ENCODE results near the gene SIRT6. TPM values are rescaled to one million over a fixed set of nuclear protein-coding genes. Genes with fewer than 3 reads are reported as not detected.

SIRT6 gene
- polyA plus RNA-seq, 3 donors: 0.57 to 50.3 (median 1.2) TPM

- peaks cover 21% of the 10 kb centered on the region for H3K79me2 ChIP-seq (ENCODE audit: insufficient read depth, low read length)
- Mint-ChIP-seq H3K27ac (peak overlapping the region in 6 of 7 donors; percentile 43 to 77 (median 52)), H3K36me3 (peaks cover 26 to 47% of the 10 kb centered on the region in 2 donors), H3K9me3 (peaks cover 0 to 2% (median 0%) of the 10 kb centered on the region in 7 donors), H3K27me3 (ENCODE audit: low read depth in 3 of 3) (peaks cover 0 to 4% (median 3%) of the 10 kb centered on the region in 3 donors), H3K4me1 (peaks cover 33% of the 10 kb centered on the region), H3K4me3 (peak overlapping the region in 1 of 2 donors; percentile 51)
- H3K36me3 ChIP-seq (replicated peaks in 1 of 2; ENCODE audit: control insufficient read depth in 1 of 2, insufficient read depth in 2 of 2, low read length in 2 of 2): peaks cover 24 to 41% of the 10 kb centered on the region in 2 donors
- DNase-seq: no peak
- TF ChIP-seq, protein P1, sequence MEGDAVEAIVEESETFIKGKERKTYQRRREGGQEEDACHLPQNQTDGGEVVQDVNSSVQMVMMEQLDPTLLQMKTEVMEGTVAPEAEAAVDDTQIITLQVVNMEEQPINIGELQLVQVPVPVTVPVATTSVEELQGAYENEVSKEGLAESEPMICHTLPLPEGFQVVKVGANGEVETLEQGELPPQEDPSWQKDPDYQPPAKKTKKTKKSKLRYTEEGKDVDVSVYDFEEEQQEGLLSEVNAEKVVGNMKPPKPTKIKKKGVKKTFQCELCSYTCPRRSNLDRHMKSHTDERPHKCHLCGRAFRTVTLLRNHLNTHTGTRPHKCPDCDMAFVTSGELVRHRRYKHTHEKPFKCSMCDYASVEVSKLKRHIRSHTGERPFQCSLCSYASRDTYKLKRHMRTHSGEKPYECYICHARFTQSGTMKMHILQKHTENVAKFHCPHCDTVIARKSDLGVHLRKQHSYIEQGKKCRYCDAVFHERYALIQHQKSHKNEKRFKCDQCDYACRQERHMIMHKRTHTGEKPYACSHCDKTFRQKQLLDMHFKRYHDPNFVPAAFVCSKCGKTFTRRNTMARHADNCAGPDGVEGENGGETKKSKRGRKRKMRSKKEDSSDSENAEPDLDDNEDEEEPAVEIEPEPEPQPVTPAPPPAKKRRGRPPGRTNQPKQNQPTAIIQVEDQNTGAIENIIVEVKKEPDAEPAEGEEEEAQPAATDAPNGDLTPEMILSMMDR (IDR thresholded peaks at IDR 0.05): no peak
- H2AFZ ChIP-seq (ENCODE audit: insufficient read depth, low read depth, low read length, poor library complexity, severe bottlenecking): no peak overlapping the region
- H4K20me1 ChIP-seq (ENCODE audit: insufficient read depth, low read length): peaks cover 13% of the 10 kb centered on the region
- intact Hi-C loops (cut with micrococcal nuclease): no loop called here
- peak overlapping the region in 1 of 2 donors; percentile 58 for H3K27ac ChIP-seq (ENCODE audit: low read depth in 1 of 2, low read length in 2 of 2)
- no peaks in the 10 kb centered on the region for H3K9me3 ChIP-seq (replicated peaks in 1 of 2; ENCODE audit: control insufficient read depth in 1 of 2, insufficient read depth in 1 of 2, low read length in 2 of 2)
- peaks cover 28 to 42% of the 10 kb centered on the region in 2 donors for H3K4me1 ChIP-seq (ENCODE audit: control insufficient read depth in 1 of 2, insufficient read depth in 2 of 2, low read length in 2 of 2)
- WGBS (ENCODE audit: insufficient coverage): 50% methylated on average over 2 of the region's 2 CpGs
- no peaks in the 10 kb centered on the region for H3K27me3 ChIP-seq (ENCODE audit: control insufficient read depth in 2 of 2, insufficient read depth in 2 of 2, low read length in 2 of 2)
- H3K4me3 ChIP-seq (replicated peaks in 1 of 3; ENCODE audit: low read depth in 2 of 3, low read length in 3 of 3): peak overlapping the region in 1 of 3 experiments; percentile 94
- peak overlapping the region; percentile 17 for H3K4me2 ChIP-seq (replicated peaks; ENCODE audit: extremely low read depth, low read length, poor library complexity, severe bottlenecking)
- H3K9ac ChIP-seq (ENCODE audit: insufficient read depth, low read length, poor library complexity, severe bottlenecking): no peak overlapping the region
These were observed 1.3 kb downstream of the SIRT6 start for GRCh38 chr19:4181053-4181508.

DNA sequence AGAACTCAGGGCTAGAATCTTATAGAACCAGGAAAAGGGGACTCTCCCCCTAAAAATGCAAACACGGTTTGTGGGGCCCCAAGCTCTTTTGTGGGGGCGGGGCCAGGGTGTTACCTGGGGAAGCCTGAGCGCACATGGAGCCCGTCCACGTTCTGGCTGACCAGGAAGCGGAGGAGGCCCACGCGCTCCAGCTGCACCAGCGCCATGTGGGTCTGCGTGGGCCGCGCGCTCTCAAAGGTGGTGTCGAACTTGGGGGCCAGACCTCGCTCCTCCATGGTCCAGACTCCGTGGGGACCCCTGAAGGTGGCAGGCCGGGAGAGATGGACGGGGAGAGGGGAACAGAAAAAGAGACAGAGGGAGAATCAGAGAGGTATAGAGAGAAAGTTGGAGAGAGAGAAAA lies 3.4 kb downstream of the SIRT6 start:
- H3K4me3 ChIP-seq (replicated peaks in 1 of 3; ENCODE audit: low read depth in 2 of 3, low read length in 3 of 3): no peak overlapping the region
- H3K4me1 Mint-ChIP-seq: peaks cover 30% of the 10 kb centered on the region
- no peak overlapping the region for H3K27ac ChIP-seq (ENCODE audit: low read depth in 1 of 2, low read length in 2 of 2)
- TF ChIP-seq, protein P1 (IDR thresholded peaks at IDR 0.05): no peak
- H3K27me3 Mint-ChIP-seq (ENCODE audit: low read depth in 3 of 3): peaks cover 0 to 3% (median 1%) of the 10 kb centered on the region in 3 donors
- peak overlapping the region in 2 of 7 donors; percentile 46 to 47 for H3K27ac Mint-ChIP-seq
- peaks cover 27 to 36% of the 10 kb centered on the region in 2 donors for H3K4me1 ChIP-seq (ENCODE audit: control insufficient read depth in 1 of 2, insufficient read depth in 2 of 2, low read length in 2 of 2)
- H2AFZ ChIP-seq (ENCODE audit: insufficient read depth, low read depth, low read length, poor library complexity, severe bottlenecking): no peak overlapping the region
- H3K36me3 Mint-ChIP-seq: peaks cover 33 to 58% of the 10 kb centered on the region in 2 donors
- H4K20me1 ChIP-seq (ENCODE audit: insufficient read depth, low read length): peaks cover 23% of the 10 kb centered on the region
- DNase-seq: no peak
- peaks cover 0 to 2% (median 0%) of the 10 kb centered on the region in 7 donors for H3K9me3 Mint-ChIP-seq
- no peak overlapping the region for H3K4me3 Mint-ChIP-seq
- H3K9me3 ChIP-seq (replicated peaks in 1 of 2; ENCODE audit: control insufficient read depth in 1 of 2, insufficient read depth in 1 of 2, low read length in 2 of 2): no peaks in the 10 kb centered on the region
- peaks cover 21% of the 10 kb centered on the region for H3K79me2 ChIP-seq (ENCODE audit: insufficient read depth, low read length)
- no peaks in the 10 kb centered on the region for H3K27me3 ChIP-seq (ENCODE audit: control insufficient read depth in 2 of 2, insufficient read depth in 2 of 2, low read length in 2 of 2)
- H3K9ac ChIP-seq (ENCODE audit: insufficient read depth, low read length, poor library complexity, severe bottlenecking): no peak overlapping the region
- intact Hi-C loops (cut with micrococcal nuclease): no loop called here
- H3K4me2 ChIP-seq (replicated peaks; ENCODE audit: extremely low read depth, low read length, poor library complexity, severe bottlenecking): no peak overlapping the region
- peaks cover 38 to 53% of the 10 kb centered on the region in 2 donors for H3K36me3 ChIP-seq (replicated peaks in 1 of 2; ENCODE audit: control insufficient read depth in 1 of 2, insufficient read depth in 2 of 2, low read length in 2 of 2)
- 97% methylated on average over 18 of the region's 18 CpGs for WGBS (ENCODE audit: insufficient coverage)

All from CD14-positive monocyte (primary cell).